HCT116 (cell line): ENCODE results near the gene TCEA2. TPM values are rescaled to one million over a fixed set of nuclear protein-coding genes. Genes with fewer than 3 reads are reported as not detected.

Source experiments
- ATAC-seq: fragments of 200-7000 bp; cut with Tn5 transposase; 2 replicates; pipeline ENCODE4 v1.9.1; 2020; ENCODE audit warnings: mild to moderate bottlenecking, moderate library complexity
- BruUV-seq: library from RNA; stranded (reverse); fragments of 400-500 nt; replicated peaks from 2 replicates; lab custom pipeline; 2021; lab: Mats Ljungman, UMichigan
- CTCF ChIA-PET: fragments of 300-600 bp; sonication (Branson Sonifier 250); formaldehyde crosslinking; loops from one replicate; lab custom pipeline; 2021; ENCODE audit warnings: antibody characterized with exemption; lab: Charles Lee
- POLR2A ChIA-PET: fragments of 300-600, 350-600 bp; sonication (Branson Sonifier 250); formaldehyde crosslinking; loops from one replicate; lab custom pipeline; 2021; ENCODE audit warnings: antibody characterized with exemption; lab: Charles Lee
- RAD21 ChIA-PET, 2 experiments: fragments of 300-600 bp; sonication (Branson Sonifier 250); formaldehyde crosslinking; loops; one replicate each; lab custom pipeline; 2023; ENCODE audit warnings: low total read pairs in 2 of 2; ENCODE audit not compliant: uncharacterized antibody in 2 of 2, unreplicated experiment in 2 of 2, low non-redundant PET in 1 of 2; lab: Charles Lee
- DNase-seq: peaks from one replicate; pipeline ENCODE4 v3.0.0-alpha.2; 2010; ENCODE audit warnings: low read depth, low spot score
- H2AFZ ChIP-seq: fragments of 200-600 bp; shearing (Covaris generic), sonication (generic); 2 replicates; pipeline ENCODE4 v1.6.1; 2017; ENCODE audit warnings: low read depth, mixed run types, mixed read lengths, antibody characterized with exemption, low read length; ENCODE audit not compliant: poor library complexity, severe bottlenecking
- H3K27ac ChIP-seq: 2 replicates; pipeline ENCODE4 v1.5.1; 2012; ENCODE audit warnings: low read depth, low read length
- H3K27me3 ChIP-seq: fragments of 200-600 bp; sonication (generic); 2 replicates; pipeline ENCODE4 v1.6.1; 2016; ENCODE audit warnings: mixed run types, low read length, mixed read lengths; ENCODE audit not compliant: insufficient read depth
- H3K36me3 ChIP-seq, 2 experiments: fragments of 200-500 bp in 1 of 2; fragments of 200-600 bp in 1 of 2; sonication (Bioruptor generic) in 1 of 2; sonication (generic) in 1 of 2; 2 replicates each; pipeline versions ENCODE4 v1.5.1 to v1.6.1; 2014 to 2016; ENCODE audit warnings: low read length in 2 of 2, inconsistent platforms in 1 of 2, mixed read lengths in 1 of 2, mixed run types in 1 of 2; ENCODE audit not compliant: insufficient read depth in 2 of 2, control insufficient read depth in 1 of 2
- H3K4me1 ChIP-seq, 2 experiments: fragments of 200-600 bp in 1 of 2; sonication (generic) in 1 of 2; 2 replicates each; pipeline versions ENCODE4 v1.5.1 to v1.6.1; 2012 to 2017; ENCODE audit warnings: low read length in 2 of 2, inconsistent platforms in 1 of 2, mild to moderate bottlenecking in 1 of 2, mixed read lengths in 1 of 2, mixed run types in 1 of 2, moderate library complexity in 1 of 2; ENCODE audit not compliant: insufficient read depth in 2 of 2, control insufficient read depth in 1 of 2
- H3K4me2 ChIP-seq: fragments of 200-600 bp; sonication (generic); 2 replicates; pipeline ENCODE4 v1.6.1; 2017; ENCODE audit warnings: mixed run types, low read length, mixed read lengths
- H3K4me3 ChIP-seq, 2 experiments: fragments of 200-600 bp in 1 of 2; sonication (generic) in 1 of 2; replicated peaks in 1 of 2; 2 replicates each; pipeline ENCODE4 v1.5.1; 2011 to 2016; ENCODE audit warnings: low read length in 2 of 2, control low read depth in 1 of 2, low read depth in 1 of 2, mild to moderate bottlenecking in 1 of 2, mixed read lengths in 1 of 2, mixed run types in 1 of 2
- H3K79me2 ChIP-seq: fragments of 200-600 bp; sonication (generic); 2 replicates; pipeline ENCODE4 v1.6.1; 2017; ENCODE audit warnings: mild to moderate bottlenecking, mixed run types, low read length, moderate library complexity, mixed read lengths; ENCODE audit not compliant: insufficient read depth
- H3K9ac ChIP-seq: fragments of 200-600 bp; sonication (generic); 2 replicates; pipeline ENCODE4 v1.6.1; 2016; ENCODE audit warnings: low read length, mixed read lengths
- H3K9me2 ChIP-seq: fragments of 200-600 bp; sonication (generic), shearing (Covaris generic); 2 replicates; pipeline ENCODE4 v1.6.1; 2017; ENCODE audit warnings: mixed run types, mild to moderate bottlenecking, moderate library complexity; ENCODE audit not compliant: insufficient read depth
- H3K9me3 ChIP-seq, 2 experiments: fragments of 200-500 bp in 1 of 2; fragments of 200-600 bp in 1 of 2; sonication (Bioruptor generic) in 1 of 2; sonication (generic) in 1 of 2; 2 replicates each; pipeline ENCODE4 v1.6.1; 2014 to 2017; ENCODE audit warnings: low read length in 2 of 2, mixed read lengths in 2 of 2, inconsistent platforms in 1 of 2, low read depth in 1 of 2, mild to moderate bottlenecking in 1 of 2, mixed run types in 1 of 2, moderate library complexity in 1 of 2; ENCODE audit not compliant: control insufficient read depth in 1 of 2, insufficient read depth in 1 of 2
- H4K20me1 ChIP-seq: fragments of 200-600 bp; sonication (generic), shearing (Covaris generic); 2 replicates; pipeline ENCODE4 v1.6.1; 2017; ENCODE audit warnings: mixed run types, mild to moderate bottlenecking, moderate library complexity; ENCODE audit not compliant: insufficient read depth
- ATF3 ChIP-seq: IDR thresholded peaks from 2 replicates; pipeline ENCODE4 v1.6.1; 2012
- CEBPB ChIP-seq: IDR thresholded peaks from 2 replicates; pipeline ENCODE4 v1.6.1; 2012; ENCODE audit warnings: low read depth
- CTCF ChIP-seq, 3 experiments: fragments of 200-600 bp in 1 of 3; sonication (generic) in 1 of 3; IDR thresholded peaks in 2 of 3; conservative IDR thresholded peaks in 1 of 3; 2 replicates each; pipeline ENCODE4 v1.5.1; 2012 to 2017; ENCODE audit warnings: low read depth in 2 of 3, low read length in 2 of 3, antibody characterized with exemption in 1 of 3, borderline replicate concordance in 1 of 3, control low read depth in 1 of 3, mild to moderate bottlenecking in 1 of 3, mixed read lengths in 1 of 3, mixed run types in 1 of 3, moderate library complexity in 1 of 3; ENCODE audit not compliant: insufficient read depth in 1 of 3
- EGR1 ChIP-seq: IDR thresholded peaks from 2 replicates; pipeline ENCODE4 v1.6.1; 2012; ENCODE audit warnings: low read depth
- ELF1 ChIP-seq: IDR thresholded peaks from 2 replicates; pipeline ENCODE4 v1.6.1; 2012; ENCODE audit warnings: low read depth, borderline replicate concordance
- EZH2phosphoT487 ChIP-seq: fragments of 200-600 bp; IDR thresholded peaks from 2 replicates; pipeline ENCODE4 v1.6.1; 2018; ENCODE audit warnings: antibody characterized with exemption, borderline replicate concordance
- FOSL1 ChIP-seq: IDR thresholded peaks from 2 replicates; pipeline ENCODE4 v1.6.1; 2012; ENCODE audit warnings: low read depth
- JUND ChIP-seq: IDR thresholded peaks from 2 replicates; pipeline ENCODE4 v1.6.1; 2012
- MAX ChIP-seq: IDR thresholded peaks from 2 replicates; pipeline ENCODE4 v1.6.1; 2012
- POLR2A ChIP-seq: IDR thresholded peaks from 2 replicates; pipeline ENCODE4 v1.7.0; 2011; ENCODE audit warnings: borderline replicate concordance; ENCODE audit not compliant: insufficient read depth, insufficient read length; ENCODE audit errors: extremely low read depth
- POLR2AphosphoS5 ChIP-seq: IDR thresholded peaks from 2 replicates; pipeline ENCODE4 v1.6.1; 2011; ENCODE audit warnings: mild to moderate bottlenecking, low read depth, low read length, moderate library complexity
- RAD21 ChIP-seq: IDR thresholded peaks from 2 replicates; pipeline ENCODE4 v1.6.1; 2012; ENCODE audit warnings: low read depth, mild to moderate bottlenecking
- REST ChIP-seq: IDR thresholded peaks from 2 replicates; pipeline ENCODE4 v1.6.1; 2012; ENCODE audit warnings: low read depth
- SIN3A ChIP-seq: IDR thresholded peaks from 2 replicates; pipeline ENCODE4 v1.6.1; 2012; ENCODE audit warnings: low read depth
- SP1 ChIP-seq: IDR thresholded peaks from 2 replicates; pipeline ENCODE4 v1.6.1; 2012; ENCODE audit warnings: low read depth
- TCF7L2 ChIP-seq: IDR thresholded peaks from 2 replicates; pipeline ENCODE4 v1.7.0; 2011; ENCODE audit warnings: borderline replicate concordance, inconsistent platforms; ENCODE audit not compliant: insufficient read depth, insufficient read length; ENCODE audit errors: extremely low read depth
- YY1 ChIP-seq: IDR thresholded peaks from 2 replicates; pipeline ENCODE4 v1.6.1; 2011; ENCODE audit warnings: low read length, low read depth, moderate library complexity, mild to moderate bottlenecking; ENCODE audit not compliant: insufficient replicate concordance; ENCODE audit errors: extremely low read depth
- ZBTB33 ChIP-seq: IDR thresholded peaks from 2 replicates; pipeline ENCODE4 v1.6.1; 2011; ENCODE audit warnings: mild to moderate bottlenecking, low read length, moderate library complexity; ENCODE audit not compliant: insufficient replicate concordance; ENCODE audit errors: extremely low read depth
- ZFX ChIP-seq: fragments of 450-650 bp; IDR thresholded peaks from 2 replicates; pipeline ENCODE4 v1.6.1; 2017
- ZNF274 ChIP-seq: fragments of 200-500 bp; sonication (Bioruptor generic); IDR thresholded peaks from 2 replicates; pipeline ENCODE4 v1.6.1; 2014; ENCODE audit warnings: mild to moderate bottlenecking, low read depth, low read length, inconsistent platforms
- intact Hi-C: fragments of 100-400 bp; cut with micrococcal nuclease; formaldehyde crosslinking; loops from 2 replicates; pipeline ENCODE4 v1.10.0; 2022
- total RNA-seq: library from RNA; stranded (reverse); gene quantifications from one replicate; pipeline ENCODE4 v1.2.1, GENCODE V29; 2021; ENCODE audit not compliant: unreplicated experiment

The TCEA2 gene
- total RNA-seq, 1 experiment from 2014 or later = 29.7 TPM

GRCh38 chr20:64093013-64093503 is 30.1 kb downstream of the TCEA2 start:
- no peaks in the 10 kb centered on the region for H3K27me3 ChIP-seq
- TF ChIP-seq POLR2A (no peak), ZBTB33 (no peak), ELF1 (no peak), SIN3A (no peak), FOSL1 (no peak), POLR2AphosphoS5 (no peak), REST (no peak), CTCF (IDR thresholded peaks at IDR 0.05 in 2 of 3, conservative IDR thresholded peaks at IDR 0.05 in 1 of 3; ENCODE audit: borderline replicate concordance in 1 of 3, insufficient read depth in 1 of 3, low read depth in 2 of 3, low read length in 2 of 3) (no peak), TCF7L2 (no peak), ZNF274 (no peak), YY1 (no peak), SP1 (no peak), EZH2phosphoT487 (no peak), CEBPB (no peak), JUND (no peak), MAX (no peak), ZFX (no peak), RAD21 (no peak), EGR1 (no peak), ATF3 (no peak)
- intact Hi-C loops = no loop called here
- BruUV-seq = no TSS peak
- H3K9me3 ChIP-seq = peaks cover 0 to under 1% of the 10 kb centered on the region in 2 experiments; a peak in 1 of 4 replicates
- DNase-seq (no peak), ATAC-seq (peak; percentile 49)
- H3K4me2 ChIP-seq = no peak overlapping the region
- H3K79me2 ChIP-seq = no peaks in the 10 kb centered on the region
- CTCF ChIA-PET = no interaction called here
- no peaks in the 10 kb centered on the region for H3K4me1 ChIP-seq
- no peak overlapping the region for H3K4me3 ChIP-seq
- no peak overlapping the region for H3K9ac ChIP-seq
- no peak overlapping the region for H3K27ac ChIP-seq
- no peaks in the 10 kb centered on the region for H3K36me3 ChIP-seq
- RAD21 ChIA-PET = no interaction called here
- H2AFZ ChIP-seq = no peak overlapping the region
- H3K9me2 ChIP-seq = no peaks in the 10 kb centered on the region
- H4K20me1 ChIP-seq = no peaks in the 10 kb centered on the region
- POLR2A ChIA-PET = no interaction called here
